Common myeloid progenitor, CD34-positive (primary cell): ENCODE measurements around the gene EZR.
"Not testable (repeated sequence)": the region's sequence is repeated elsewhere in the genome, so short reads cannot be mapped to it uniquely, and the experiment has no call there.

Experiments used
- CTCF ChIA-PET: fragments of 350-600 bp; sonication (Branson Sonifier 250); formaldehyde crosslinking; loops from one replicate; lab custom pipeline; 2021; ENCODE audit warnings: antibody characterized with exemption; lab: Charles Lee
- POLR2A ChIA-PET: fragments of 350-600 bp; sonication (Branson Sonifier 250); formaldehyde crosslinking; loops from one replicate; lab custom pipeline; 2021; ENCODE audit warnings: antibody characterized with exemption; lab: Charles Lee
- DNase-seq, 3 donors: peaks; one replicate each; pipeline versions ENCODE4 v3.0.0 to v3.0.0-alpha.2; 2013
- H3K27ac ChIP-seq, 2 experiments: 1 replicate in 1 of 2; 2 replicates in 1 of 2; pipeline ENCODE4 v1.7.0; 2013; ENCODE audit warnings: inconsistent platforms in 2 of 2, low read length in 2 of 2, mild to moderate bottlenecking in 2 of 2, low read depth in 1 of 2, moderate library complexity in 1 of 2; ENCODE audit not compliant: severe bottlenecking in 2 of 2, insufficient read depth in 1 of 2, poor library complexity in 1 of 2
- H3K27me3 ChIP-seq, 5 experiments: replicated peaks in 2 of 5; 1 replicate in 3 of 5; 2 replicates in 2 of 5; pipeline versions ENCODE4 v1.6.1 to v1.7.0; 2013; ENCODE audit warnings: low read length in 4 of 5, mild to moderate bottlenecking in 2 of 5, moderate library complexity in 2 of 5, inconsistent platforms in 1 of 5; ENCODE audit not compliant: insufficient read depth in 5 of 5, control insufficient read depth in 4 of 5
- H3K36me3 ChIP-seq, 4 experiments: 1 replicate in 2 of 4; 2 replicates in 2 of 4; pipeline versions ENCODE4 v1.6.1 to v1.7.0; 2013; ENCODE audit warnings: low read length in 3 of 4, control low read depth in 1 of 4, mild to moderate bottlenecking in 1 of 4; ENCODE audit not compliant: control insufficient read depth in 4 of 4, insufficient read depth in 4 of 4
- H3K4me1 ChIP-seq, 4 experiments: 1 replicate in 3 of 4; 2 replicates in 1 of 4; pipeline versions ENCODE4 v1.6.1 to v1.7.1; 2013; ENCODE audit warnings: low read length in 3 of 4, mild to moderate bottlenecking in 3 of 4, control low read depth in 1 of 4, inconsistent platforms in 1 of 4, moderate library complexity in 1 of 4; ENCODE audit not compliant: control insufficient read depth in 4 of 4, insufficient read depth in 4 of 4; ENCODE audit errors: control extremely low read depth in 1 of 4
- H3K4me3 ChIP-seq, 7 experiments: 1 replicate in 4 of 7; 2 replicates in 3 of 7; pipeline versions ENCODE4 v1.5.1 to v1.7.0; 2013; ENCODE audit warnings: mild to moderate bottlenecking in 7 of 7, low read length in 6 of 7, moderate library complexity in 6 of 7, inconsistent platforms in 2 of 7, low read depth in 2 of 7, control low read depth in 1 of 7; ENCODE audit not compliant: insufficient read depth in 4 of 7, control insufficient read depth in 1 of 7; ENCODE audit errors: extremely low read depth in 1 of 7
- H3K9me3 ChIP-seq, 5 experiments: 1 replicate in 4 of 5; 2 replicates in 1 of 5; pipeline versions ENCODE4 v1.6.1 to v1.7.1; 2013; ENCODE audit warnings: low read length in 4 of 5, mild to moderate bottlenecking in 2 of 5, inconsistent platforms in 1 of 5, low read depth in 1 of 5, moderate library complexity in 1 of 5; ENCODE audit not compliant: control insufficient read depth in 4 of 5, insufficient read depth in 2 of 5; ENCODE audit errors: control extremely low read depth in 1 of 5
- WGBS: methylation state at CpG from one replicate; pipeline ENCODE4 v1.1.5; 2013; ENCODE audit not compliant: insufficient coverage; 5-methylcytosine and 5-hydroxymethylcytosine counted together

EZR gene

GRCh38 chr6:158828807-158829206 is 9.6 kb upstream of the EZR start:
- H3K27ac ChIP-seq, result no peak overlapping the region
- no peak for DNase-seq
- ChIA-PET CTCF (no interaction called here), POLR2A (no interaction called here)
- WGBS, result 80% methylated on average over 5 of the region's 7 CpGs
- H3K27me3 ChIP-seq, result no peaks in the 10 kb centered on the region
- H3K4me1 ChIP-seq, result peaks cover 0 to 3% (median 1%) of the 10 kb centered on the region in 4 experiments
- H3K9me3 ChIP-seq, result no peaks in the 10 kb centered on the region
- no peaks in the 10 kb centered on the region for H3K36me3 ChIP-seq
- H3K4me3 ChIP-seq, result no peak overlapping the region

- Histone ChIP-seq H3K27ac (no peak overlapping the region), H3K4me1 (peaks cover 0 to 3% (median 1%) of the 10 kb centered on the region in 4 experiments), H3K36me3 (no peaks in the 10 kb centered on the region), H3K27me3 (no peaks in the 10 kb centered on the region), H3K9me3 (no peaks in the 10 kb centered on the region), H3K4me3 (no peak overlapping the region)
- peak in 2 of 3 donors; percentile 61 to 68 for DNase-seq
- CTCF ChIA-PET, result interaction anchor here (0.8 to 1.5 kb wide), 3 partner anchors 13 to 34 kb away, joined by 3 to 4 read pairs (median 3); no protein-coding TSS in a partner anchor
- WGBS, result 90% methylated on average over 2 of the region's 4 CpGs
- POLR2A ChIA-PET, result no interaction called here
Observed at GRCh38 chr6:158826819-158827501, 7.8 kb upstream of the EZR start.

GRCh38 chr6:158825951-158826306 is 6.8 kb upstream of the EZR start:
- WGBS, result 97% methylated on average over 9 of the region's 9 CpGs
- no peak for DNase-seq
- Histone ChIP-seq H3K4me3 (no peak overlapping the region), H3K36me3 (no peaks in the 10 kb centered on the region), H3K27me3 (no peaks in the 10 kb centered on the region), H3K4me1 (peaks cover 0 to 3% (median 1%) of the 10 kb centered on the region in 4 experiments), H3K27ac (peak overlapping the region in 1 of 2 experiments; percentile 66), H3K9me3 (no peaks in the 10 kb centered on the region)
- POLR2A ChIA-PET, result no interaction called here
- CTCF ChIA-PET, result interaction anchor here (0.9 to 1.9 kb wide), 2 partner anchors 32 to 1615 kb away, joined by 3 to 5 read pairs; no protein-coding TSS in a partner anchor

- Histone ChIP-seq H3K27ac (peak overlapping the region in 1 of 2 experiments; percentile 66), H3K36me3 (no peaks in the 10 kb centered on the region), H3K9me3 (no peaks in the 10 kb centered on the region), H3K4me1 (peaks cover 0 to 3% (median 1%) of the 10 kb centered on the region in 4 experiments), H3K27me3 (no peaks in the 10 kb centered on the region), H3K4me3 (no peak overlapping the region)
- DNase-seq, result no peak
- POLR2A ChIA-PET, result no interaction called here
- 97% methylated on average over 12 of the region's 13 CpGs for WGBS
- CTCF ChIA-PET, result interaction anchor here (0.9 to 1.9 kb wide), 3 partner anchors 31 to 1614 kb away, joined by 3 to 5 read pairs (median 4); no protein-coding TSS in a partner anchor
Observed at GRCh38 chr6:158825038-158825950, 6.1 kb upstream of the EZR start.

DNA sequence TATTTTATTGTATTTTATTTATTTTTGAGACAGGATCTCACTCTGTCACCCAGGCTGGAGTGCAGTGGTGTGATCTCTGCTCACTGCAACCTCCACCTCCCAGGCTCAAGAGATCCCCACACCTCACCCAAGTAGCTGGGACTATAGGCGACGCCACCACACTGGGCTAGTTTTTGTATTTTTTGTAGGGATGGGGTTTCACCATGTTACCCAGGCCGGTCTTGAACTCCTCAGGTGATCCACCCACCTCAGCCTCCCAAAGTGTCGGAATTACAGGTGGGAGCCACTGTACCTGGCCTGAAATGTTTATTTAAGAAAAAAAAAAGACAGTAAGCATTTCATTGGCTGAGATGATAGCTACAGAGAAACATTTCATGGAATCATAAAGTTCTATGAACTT is 4.4 kb upstream of the EZR start:
- H3K27me3 ChIP-seq, H3K4me3 ChIP-seq, H3K9me3 ChIP-seq, H3K27ac ChIP-seq, POLR2A ChIA-PET, H3K36me3 ChIP-seq, DNase-seq, H3K4me1 ChIP-seq: not testable (repeated sequence)
- 100% methylated on average over 2 of the region's 4 CpGs for WGBS
- CTCF ChIA-PET, result interaction anchor here (0.7 to 1.4 kb wide), 2 partner anchors 33 to 133 kb away, joined by 3 to 4 read pairs; no protein-coding TSS in a partner anchor

GRCh38 chr6:158819977-158820622 is 932 bp upstream of the EZR start:
- POLR2A ChIA-PET, result interaction anchor here (0.6 to 1.6 kb wide), 3 partner anchors 16 to 105 kb away, joined by 3 read pairs; no protein-coding TSS in a partner anchor
- peaks cover 0 to 3% (median 1%) of the 10 kb centered on the region in 4 experiments for H3K36me3 ChIP-seq
- no peak overlapping the region for H3K27ac ChIP-seq
- peaks cover 6 to 29% (median 18%) of the 10 kb centered on the region in 4 experiments for H3K4me1 ChIP-seq
- no peak overlapping the region for H3K4me3 ChIP-seq
- CTCF ChIA-PET, result interaction anchor here (0.7 to 1.6 kb wide), 4 partner anchors 11 to 24 kb away, joined by 3 to 5 read pairs (median 3); no protein-coding TSS in a partner anchor
- H3K27me3 ChIP-seq, result no peaks in the 10 kb centered on the region
- no peak for DNase-seq
- WGBS, result 100% methylated on average over 4 of the region's 6 CpGs
- H3K9me3 ChIP-seq, result no peaks in the 10 kb centered on the region
